Trophoblast cell (in vitro differentiated cells and primary cell): ENCODE results near the gene KCNN3.

Source experiments
- DNase-seq, 2 donors: peaks; one replicate each; pipeline ENCODE4 v3.0.0-alpha.2; 2016
- H2AFZ ChIP-seq: 2 replicates; pipeline ENCODE4 v1.6.1; 2013; ENCODE audit warnings: low read length, moderate library complexity, mild to moderate bottlenecking; ENCODE audit not compliant: insufficient read depth, poor library complexity
- H2AK5ac ChIP-seq: 2 replicates; pipeline ENCODE4 v1.6.1; 2013; ENCODE audit warnings: mild to moderate bottlenecking, low read length
- H2BK120ac ChIP-seq: 2 replicates; pipeline ENCODE4 v1.6.1; 2013; ENCODE audit warnings: low read length, mild to moderate bottlenecking, moderate library complexity; ENCODE audit not compliant: insufficient read depth, poor library complexity
- H2BK12ac ChIP-seq: 2 replicates; pipeline ENCODE4 v1.6.1; 2013; ENCODE audit warnings: mild to moderate bottlenecking, low read length, moderate library complexity
- H2BK5ac ChIP-seq: 2 replicates; pipeline ENCODE4 v1.6.1; 2013; ENCODE audit warnings: low read length, low read depth, moderate library complexity, mild to moderate bottlenecking; ENCODE audit not compliant: poor library complexity
- H3K14ac ChIP-seq: 2 replicates; pipeline ENCODE4 v1.6.1; 2013; ENCODE audit warnings: mild to moderate bottlenecking, low read length
- H3K18ac ChIP-seq: 2 replicates; pipeline ENCODE4 v1.6.1; 2013; ENCODE audit warnings: mild to moderate bottlenecking, low read length
- H3K23ac ChIP-seq: 2 replicates; pipeline ENCODE4 v1.6.1; 2013; ENCODE audit warnings: low read length
- H3K27ac ChIP-seq: 2 replicates; pipeline ENCODE4 v1.5.1; 2013; ENCODE audit warnings: low read depth, mild to moderate bottlenecking, inconsistent platforms, low read length, moderate library complexity
- H3K27me3 ChIP-seq: 2 replicates; pipeline ENCODE4 v1.6.1; 2013; ENCODE audit warnings: inconsistent platforms, mild to moderate bottlenecking, low read length, moderate library complexity; ENCODE audit not compliant: insufficient read depth
- H3K36me3 ChIP-seq, 2 experiments: 1 replicate in 1 of 2; 2 replicates in 1 of 2; pipeline ENCODE4 v1.6.1; 2013; ENCODE audit warnings: low read length in 2 of 2, mild to moderate bottlenecking in 2 of 2, moderate library complexity in 1 of 2; ENCODE audit not compliant: insufficient read depth in 2 of 2, control insufficient read depth in 1 of 2
- H3K4ac ChIP-seq: 2 replicates; pipeline ENCODE4 v1.6.1; 2013; ENCODE audit warnings: low read depth, mild to moderate bottlenecking, low read length, moderate library complexity
- H3K4me1 ChIP-seq, 2 experiments: 1 replicate in 1 of 2; 2 replicates in 1 of 2; pipeline ENCODE4 v1.6.1; 2013; ENCODE audit warnings: low read length in 2 of 2, mild to moderate bottlenecking in 2 of 2, moderate library complexity in 1 of 2; ENCODE audit not compliant: insufficient read depth in 2 of 2, control insufficient read depth in 1 of 2
- H3K4me2 ChIP-seq: 2 replicates; pipeline ENCODE4 v1.6.1; 2013; ENCODE audit warnings: inconsistent platforms, mild to moderate bottlenecking, low read length, moderate library complexity
- H3K4me3 ChIP-seq: 2 replicates; pipeline ENCODE4 v1.5.1; 2013; ENCODE audit warnings: mild to moderate bottlenecking, low read depth, low read length, inconsistent platforms
- H3K79me1 ChIP-seq: one replicate; pipeline ENCODE4 v1.6.1; 2013; ENCODE audit warnings: low read length
- H3K79me2 ChIP-seq: 2 replicates; pipeline ENCODE4 v1.6.1; 2013; ENCODE audit warnings: low read length, mild to moderate bottlenecking; ENCODE audit not compliant: control insufficient read depth, insufficient read depth, poor library complexity
- H3K9ac ChIP-seq: 2 replicates; pipeline ENCODE4 v1.6.1; 2013; ENCODE audit warnings: mild to moderate bottlenecking, low read length
- H3K9me3 ChIP-seq: 2 replicates; pipeline ENCODE4 v1.6.1; 2013; ENCODE audit warnings: low read depth, mild to moderate bottlenecking, control low read depth, inconsistent platforms, low read length; ENCODE audit not compliant: insufficient read depth
- H4K12ac ChIP-seq: 2 replicates; pipeline ENCODE4 v1.6.1; 2013; ENCODE audit warnings: low read depth, mild to moderate bottlenecking, low read length, moderate library complexity
- H4K8ac ChIP-seq: 2 replicates; pipeline ENCODE4 v1.6.1; 2013; ENCODE audit warnings: low read depth, mild to moderate bottlenecking, low read length, moderate library complexity
- H4K91ac ChIP-seq: one replicate; pipeline ENCODE4 v1.6.1; 2013; ENCODE audit warnings: low read depth, mild to moderate bottlenecking, low read length, moderate library complexity
- WGBS: extraction: QIAGEN DNeasy Blood & Tissue Kit; methylation state at CpG from one replicate; pipeline ENCODE4 v1.1.7; 2013; ENCODE audit warnings: missing lambda C conversion rate; ENCODE audit not compliant: insufficient read length, insufficient coverage; ENCODE audit errors: extremely low coverage; 5-methylcytosine and 5-hydroxymethylcytosine counted together

The KCNN3 gene

DNA sequence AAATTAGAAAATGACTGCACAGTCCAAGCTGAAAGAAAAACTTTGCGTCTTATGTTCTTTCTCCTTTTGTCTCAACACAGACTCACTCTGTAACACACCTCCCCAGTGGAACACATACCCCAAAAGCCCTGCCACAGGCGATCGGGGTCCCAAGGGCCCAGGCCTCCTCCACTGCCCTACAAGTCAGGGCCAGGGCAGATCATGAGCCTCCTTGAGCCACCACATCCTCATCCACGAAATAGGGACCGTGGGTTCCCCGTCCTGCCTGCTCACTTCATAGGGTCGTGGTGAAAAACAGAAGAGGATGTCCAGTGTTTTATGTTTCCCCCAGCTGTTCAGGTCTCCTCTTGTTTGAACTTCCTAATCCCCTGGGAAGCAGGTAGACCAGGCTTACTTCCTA is 116.7 kb downstream of the KCNN3 start:
- Histone ChIP-seq H3K14ac (no peak overlapping the region), H3K27me3 (no peaks in the 10 kb centered on the region), H4K12ac (no peak overlapping the region), H3K4ac (no peak overlapping the region), H2BK5ac (no peak overlapping the region), H4K91ac (no peak overlapping the region), H3K4me1 (no peaks in the 10 kb centered on the region), H2AFZ (no peak overlapping the region), H3K9ac (no peak overlapping the region), H3K27ac (no peak overlapping the region), H2BK120ac (no peak overlapping the region), H3K23ac (no peak overlapping the region), H3K18ac (no peak overlapping the region), H2BK12ac (no peak overlapping the region), H3K9me3 (no peaks in the 10 kb centered on the region), H3K4me2 (no peak overlapping the region), H3K79me2 (no peaks in the 10 kb centered on the region), H2AK5ac (no peak overlapping the region), H4K8ac (no peak overlapping the region), H3K4me3 (no peak overlapping the region), H3K36me3 (no peaks in the 10 kb centered on the region), H3K79me1 (no peaks in the 10 kb centered on the region)
- DNase-seq, result no peak
- WGBS, result no CpG with 5 or more reads among the region's 7 CpGs

DNA sequence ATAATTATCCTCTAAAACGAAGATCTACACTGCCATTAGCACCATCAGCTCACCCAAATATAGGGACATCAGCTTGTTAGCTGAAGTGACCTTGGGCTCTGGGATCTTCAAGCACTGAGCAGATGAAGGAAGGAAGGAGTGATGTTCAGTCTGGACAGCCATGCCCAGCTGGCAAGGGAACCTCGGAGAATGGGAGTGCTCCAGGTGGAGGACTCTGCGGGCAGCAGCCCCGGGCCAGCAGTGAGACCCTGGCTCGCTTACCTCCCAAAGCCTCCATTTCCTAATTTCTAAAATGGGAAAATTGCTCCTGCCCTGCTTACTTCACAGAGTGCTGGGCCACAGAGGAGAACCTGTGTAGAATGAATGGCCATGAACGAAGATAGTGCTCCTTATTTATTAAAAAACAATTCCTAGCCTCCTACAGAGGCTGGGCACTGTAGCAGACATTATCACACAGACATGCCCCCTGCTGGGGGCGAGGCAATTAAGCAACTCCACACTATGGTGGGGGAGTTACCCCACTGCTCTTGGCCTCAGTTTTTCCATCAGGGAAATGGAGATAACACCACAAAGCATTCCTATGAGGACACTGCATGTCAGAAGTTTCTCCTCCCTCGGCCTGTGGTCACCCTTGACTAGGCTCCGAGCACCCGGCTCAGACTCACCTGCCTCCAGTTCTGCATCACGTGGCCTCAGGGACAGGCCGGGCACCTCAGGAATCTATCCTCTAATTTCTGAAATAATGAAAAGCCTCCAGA is 117.6 kb downstream of the KCNN3 start:
- no peak for DNase-seq
- H3K23ac ChIP-seq, result no peak overlapping the region

DNA sequence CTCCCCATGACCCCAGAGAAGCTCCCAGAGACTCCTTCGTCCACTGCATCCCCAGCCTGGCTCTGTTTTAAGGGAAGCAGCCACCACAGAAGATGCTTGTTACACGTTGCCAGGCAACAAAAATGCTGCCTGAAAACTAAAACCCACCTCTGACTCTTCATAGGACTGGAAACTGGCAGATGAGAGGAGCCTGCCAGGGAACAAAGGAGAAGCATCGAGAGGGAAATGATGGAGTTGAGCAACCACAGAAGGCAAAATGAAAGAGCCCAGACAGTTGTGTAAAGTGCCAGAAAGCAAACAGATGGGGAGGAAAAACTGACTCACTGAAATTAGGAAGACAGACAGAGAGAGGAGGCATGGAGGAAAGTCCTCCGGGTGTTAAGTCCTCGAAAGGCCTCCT is 118.4 kb downstream of the KCNN3 start:
- no peak overlapping the region for H2AFZ ChIP-seq
- no peak overlapping the region for H2BK120ac ChIP-seq
- no peak overlapping the region for H3K18ac ChIP-seq
- no peak overlapping the region for H4K8ac ChIP-seq
- H3K4me2 ChIP-seq, result no peak overlapping the region
- no peak overlapping the region for H3K4ac ChIP-seq
- H3K27me3 ChIP-seq, result no peaks in the 10 kb centered on the region
- H4K91ac ChIP-seq, result no peak overlapping the region
- no peaks in the 10 kb centered on the region for H3K9me3 ChIP-seq
- no CpG with 5 or more reads among the region's 5 CpGs for WGBS
- no peak overlapping the region for H2AK5ac ChIP-seq
- H3K27ac ChIP-seq, result no peak overlapping the region
- no peak overlapping the region for H2BK12ac ChIP-seq
- H3K23ac ChIP-seq, result no peak overlapping the region
- peak in 1 of 2 donors; percentile 34 for DNase-seq
- H2BK5ac ChIP-seq, result no peak overlapping the region
- no peaks in the 10 kb centered on the region for H3K4me1 ChIP-seq
- H3K36me3 ChIP-seq, result no peaks in the 10 kb centered on the region
- no peak overlapping the region for H3K14ac ChIP-seq
- H4K12ac ChIP-seq, result no peak overlapping the region
- H3K9ac ChIP-seq, result no peak overlapping the region
- H3K4me3 ChIP-seq, result no peak overlapping the region
- no peaks in the 10 kb centered on the region for H3K79me1 ChIP-seq
- H3K79me2 ChIP-seq, result no peaks in the 10 kb centered on the region

More for the DNA sequence above, 117.6 kb downstream of the KCNN3 start:
- no peaks in the 10 kb centered on the region for H3K4me1 ChIP-seq
- H2AFZ ChIP-seq, result no peak overlapping the region
- WGBS, result no CpG with 5 or more reads among the region's 12 CpGs
- no peaks in the 10 kb centered on the region for H3K9me3 ChIP-seq
- no peaks in the 10 kb centered on the region for H3K36me3 ChIP-seq
- no peak overlapping the region for H4K12ac ChIP-seq
- H4K91ac ChIP-seq, result no peak overlapping the region
- H3K14ac ChIP-seq, result no peak overlapping the region
- H4K8ac ChIP-seq, result no peak overlapping the region
- no peak overlapping the region for H3K4ac ChIP-seq
- H3K27me3 ChIP-seq, result no peaks in the 10 kb centered on the region
- H3K79me1 ChIP-seq, result no peaks in the 10 kb centered on the region
- no peak overlapping the region for H3K4me2 ChIP-seq
- no peak overlapping the region for H3K27ac ChIP-seq
- no peak overlapping the region for H3K18ac ChIP-seq
- H3K9ac ChIP-seq, result no peak overlapping the region
- no peak overlapping the region for H2AK5ac ChIP-seq
- H2BK12ac ChIP-seq, result no peak overlapping the region
- no peaks in the 10 kb centered on the region for H3K79me2 ChIP-seq
- no peak overlapping the region for H3K4me3 ChIP-seq
- no peak overlapping the region for H2BK5ac ChIP-seq
- no peak overlapping the region for H2BK120ac ChIP-seq

DNA sequence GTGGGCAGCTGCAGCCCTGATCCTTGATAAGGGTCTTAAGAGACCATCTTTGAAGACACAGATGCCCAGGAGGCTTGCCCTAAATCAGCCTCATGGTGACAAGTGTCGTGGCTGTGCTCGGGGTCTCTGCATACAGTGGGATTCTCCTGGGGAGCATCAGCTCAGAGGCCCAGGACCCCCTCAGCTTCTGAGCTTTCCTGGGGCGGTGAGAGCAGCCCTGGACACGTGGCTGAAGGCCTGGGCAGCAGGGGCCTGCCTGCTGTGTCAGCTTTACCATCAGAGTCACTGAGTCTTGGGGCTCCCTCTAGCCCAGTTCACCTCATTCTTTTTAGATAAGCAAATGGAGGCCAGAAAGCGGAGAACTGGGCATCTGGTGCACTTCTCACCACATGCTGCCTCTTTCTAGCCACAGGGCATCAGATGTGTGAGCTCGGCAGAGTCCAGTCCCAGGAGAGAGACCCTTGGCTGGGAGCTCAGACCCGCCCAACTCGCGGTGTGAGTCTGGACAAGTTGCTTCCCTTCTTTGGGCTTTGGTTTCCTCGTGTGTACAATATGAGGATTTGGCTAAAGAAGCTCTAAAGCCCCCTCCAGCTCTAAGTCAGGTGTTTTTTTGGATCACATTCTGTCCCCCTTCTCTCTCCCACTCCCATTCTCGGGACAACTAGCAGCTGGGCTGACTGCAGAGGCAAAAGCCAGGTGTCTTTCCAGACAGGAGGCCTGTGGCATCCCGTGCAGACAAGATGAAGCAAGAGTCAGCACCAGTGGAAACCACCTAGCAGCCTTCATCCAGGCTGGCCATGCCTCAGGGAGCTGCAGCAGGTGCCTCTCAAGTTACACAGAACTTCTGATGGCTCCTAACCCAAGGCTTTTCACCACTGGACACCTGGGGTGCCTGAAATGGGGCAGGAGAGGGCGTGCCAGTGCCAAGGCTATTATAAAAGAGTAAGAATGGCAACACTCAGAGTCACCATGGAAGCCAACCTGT is 119.1 kb downstream of the KCNN3 start:
- no peak overlapping the region for H2BK5ac ChIP-seq
- DNase-seq, result peak in 1 of 2 donors; percentile 6
- no peak overlapping the region for H4K8ac ChIP-seq
- no peaks in the 10 kb centered on the region for H3K27me3 ChIP-seq
- H2AK5ac ChIP-seq, result no peak overlapping the region
- no peak overlapping the region for H2AFZ ChIP-seq
- H3K79me1 ChIP-seq, result no peaks in the 10 kb centered on the region
- H3K79me2 ChIP-seq, result no peaks in the 10 kb centered on the region
- H2BK12ac ChIP-seq, result no peak overlapping the region
- H3K36me3 ChIP-seq, result no peaks in the 10 kb centered on the region
- H4K12ac ChIP-seq, result no peak overlapping the region
- no peaks in the 10 kb centered on the region for H3K9me3 ChIP-seq
- no peak overlapping the region for H3K23ac ChIP-seq
- H3K4me2 ChIP-seq, result no peak overlapping the region
- H3K14ac ChIP-seq, result no peak overlapping the region
- no peak overlapping the region for H3K18ac ChIP-seq
- no CpG with 5 or more reads among the region's 13 CpGs for WGBS
- no peaks in the 10 kb centered on the region for H3K4me1 ChIP-seq
- no peak overlapping the region for H3K9ac ChIP-seq
- H4K91ac ChIP-seq, result no peak overlapping the region
- no peak overlapping the region for H3K4ac ChIP-seq
- H3K4me3 ChIP-seq, result peak overlapping the region; percentile 16
- no peak overlapping the region for H3K27ac ChIP-seq
- no peak overlapping the region for H2BK120ac ChIP-seq
